ENCODE results near the gene TRMT1. TPM values are rescaled to one million over a fixed set of nuclear protein-coding genes. Genes with fewer than 3 reads are reported as not detected.

Gene TRMT1
- total and polyA plus RNA-seq, 2 of the 8 experiments (the other 6 are each of a cell fraction or from before 2014, with no cell fraction given): 77.4 to 99.3 TPM

- peak; percentile 22 to 42 (median 36); a peak in 3 of 4 replicates for TF ChIP-seq CTCF (IDR thresholded peaks at IDR 0.05; ENCODE audit: control extremely low read depth in 1 of 3, insufficient read depth in 1 of 3, low read depth in 1 of 3, low read length in 3 of 3)
- no peak for TF ChIP-seq POU5F1 (IDR thresholded peaks at IDR 0.05; ENCODE audit: low read depth, low read length)
- no peak for TF ChIP-seq USF2 (IDR thresholded peaks at IDR 0.05; ENCODE audit: low read length)
- TF ChIP-seq BRCA1 (IDR thresholded peaks at IDR 0.05; ENCODE audit: low read depth, low read length): no peak
- TF ChIP-seq EZH2 (IDR thresholded peaks at IDR 0.05; ENCODE audit: low read depth, low read length, severe bottlenecking): no peak
Observed at GRCh38 chr19:13082192-13083007, 34.1 kb downstream of the TRMT1 start (continued).

Measured in H1 (cell line).